NCI-H345 (cell line): Measurements from ENCODE around the gene PRODH.
A peak's percentile ranks its signal among the peaks of the same experiment; 100 is the strongest.
"Not testable (repeated sequence)": the region's sequence is repeated elsewhere in the genome, so short reads cannot be mapped to it uniquely, and the experiment has no call there.

Experiments used
- DNase-seq: peaks from one replicate; lab custom pipeline; 2025; lab: John Stamatoyannopoulos, UW

PRODH gene

DNA sequence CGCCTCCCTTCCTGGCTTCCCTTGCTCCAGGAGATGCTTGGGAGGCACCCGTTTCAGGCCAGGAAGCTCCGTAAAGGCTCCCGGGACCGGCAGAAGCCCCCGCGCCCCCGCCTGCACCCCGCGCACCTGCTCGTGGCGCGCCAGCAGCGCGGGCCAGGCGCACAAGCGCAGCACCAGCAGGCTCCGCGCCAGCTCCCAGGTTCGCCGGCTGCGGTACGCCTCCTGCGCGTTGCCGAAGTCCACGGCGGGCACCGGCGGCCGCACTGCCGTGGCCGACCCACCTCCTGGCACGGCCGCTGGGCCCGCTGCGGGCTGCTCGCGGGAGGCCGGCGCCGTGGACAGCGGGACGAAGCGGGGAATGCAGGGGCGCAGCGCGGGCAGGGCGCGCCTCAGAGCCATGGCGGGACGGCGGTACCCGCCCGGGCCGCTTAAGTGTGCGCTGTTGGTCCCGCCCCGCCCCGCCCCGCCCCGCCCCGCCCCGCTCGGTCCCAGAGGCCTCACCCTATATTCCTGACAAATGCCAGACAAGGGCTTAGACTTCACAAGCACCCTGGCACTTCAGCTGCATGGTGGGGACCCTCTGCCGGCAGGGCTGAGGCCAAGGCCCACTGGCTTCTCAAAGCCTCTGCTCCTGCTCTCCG lies at the start of gene PRODH:
Gene PRODH, minus strand, starts transcription at position 405 of the 641 bp plus-strand sequence. Its CDS starts 6 bp downstream, at position 399.
- no peak for DNase-seq

DNA sequence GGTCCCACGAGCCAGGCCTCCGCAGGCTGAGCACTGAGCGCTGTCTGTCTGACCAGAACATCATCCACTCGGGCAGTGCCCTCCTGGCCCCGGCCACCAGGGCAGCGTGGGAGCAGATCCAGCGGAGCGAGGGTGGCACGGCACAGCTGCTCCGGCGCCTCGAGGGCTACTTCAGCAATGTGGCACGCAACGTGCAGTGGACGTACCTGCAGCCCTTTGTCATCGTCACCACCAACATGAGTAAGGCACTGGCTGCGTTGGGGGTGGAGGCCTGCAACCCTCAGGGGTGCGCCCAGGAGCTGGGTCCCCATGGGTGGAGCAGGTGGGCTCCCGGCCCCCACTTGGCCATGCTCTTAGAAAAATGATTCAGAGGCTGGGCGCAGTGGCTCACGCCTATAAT lies 49.7 kb upstream of the PRODH start:
- DNase-seq, result no peak

DNA sequence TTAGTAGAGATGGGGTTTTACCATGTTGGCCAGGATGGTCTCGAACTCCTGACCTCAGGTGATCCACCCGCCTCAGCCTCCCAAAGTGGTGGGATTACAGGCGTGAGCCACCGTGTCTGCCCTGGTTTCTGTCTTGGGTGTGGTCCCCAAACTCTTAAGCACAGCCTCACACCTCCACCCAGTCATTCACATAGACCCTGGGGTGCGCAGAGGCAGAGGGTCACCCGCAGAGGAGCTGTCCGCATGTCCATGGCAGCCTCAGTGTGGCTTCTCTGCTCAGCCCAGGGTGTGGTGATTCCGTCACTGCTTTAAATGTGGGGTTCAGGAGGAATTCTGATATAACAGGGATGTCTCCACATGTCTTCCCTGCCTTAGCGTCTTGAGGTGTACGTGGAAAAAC lies 48.5 kb upstream of the PRODH start:
- no peak for DNase-seq

GRCh38 chr22:18983120-18983651 lies 47.1 kb upstream of the PRODH start:
- DNase-seq, result no peak

GRCh38 chr22:18980829-18981228 lies 44.7 kb upstream of the PRODH start:
- DNase-seq, result no peak

DNA sequence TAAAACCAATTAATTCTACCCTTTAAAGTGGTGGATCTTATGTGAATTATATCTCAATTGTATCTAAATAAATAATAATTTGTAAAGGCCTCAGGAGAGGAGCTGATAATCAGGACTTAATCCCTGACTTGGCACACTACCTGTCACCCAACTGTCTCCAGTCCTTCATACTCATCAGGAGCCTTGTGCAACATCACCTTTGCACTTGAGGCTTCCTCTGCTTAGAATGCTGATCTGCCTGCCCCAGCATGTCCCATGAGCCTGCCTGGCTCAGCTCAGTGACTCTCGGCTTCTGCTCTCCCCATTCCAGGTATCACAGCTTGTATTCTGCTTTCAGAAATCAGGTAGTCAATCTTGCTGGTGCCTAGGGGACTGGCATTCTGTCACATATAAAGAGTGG lies 43.9 kb upstream of the PRODH start:
- no peak for DNase-seq

- no peak for DNase-seq
Observed at GRCh38 chr22:18978506-18978905, 42.4 kb upstream of the PRODH start.

GRCh38 chr22:18977824-18978425 lies 41.8 kb upstream of the PRODH start:
- no peak for DNase-seq

GRCh38 chr22:18976197-18976751 lies 40.2 kb upstream of the PRODH start:
- DNase-seq, result no peak

DNA sequence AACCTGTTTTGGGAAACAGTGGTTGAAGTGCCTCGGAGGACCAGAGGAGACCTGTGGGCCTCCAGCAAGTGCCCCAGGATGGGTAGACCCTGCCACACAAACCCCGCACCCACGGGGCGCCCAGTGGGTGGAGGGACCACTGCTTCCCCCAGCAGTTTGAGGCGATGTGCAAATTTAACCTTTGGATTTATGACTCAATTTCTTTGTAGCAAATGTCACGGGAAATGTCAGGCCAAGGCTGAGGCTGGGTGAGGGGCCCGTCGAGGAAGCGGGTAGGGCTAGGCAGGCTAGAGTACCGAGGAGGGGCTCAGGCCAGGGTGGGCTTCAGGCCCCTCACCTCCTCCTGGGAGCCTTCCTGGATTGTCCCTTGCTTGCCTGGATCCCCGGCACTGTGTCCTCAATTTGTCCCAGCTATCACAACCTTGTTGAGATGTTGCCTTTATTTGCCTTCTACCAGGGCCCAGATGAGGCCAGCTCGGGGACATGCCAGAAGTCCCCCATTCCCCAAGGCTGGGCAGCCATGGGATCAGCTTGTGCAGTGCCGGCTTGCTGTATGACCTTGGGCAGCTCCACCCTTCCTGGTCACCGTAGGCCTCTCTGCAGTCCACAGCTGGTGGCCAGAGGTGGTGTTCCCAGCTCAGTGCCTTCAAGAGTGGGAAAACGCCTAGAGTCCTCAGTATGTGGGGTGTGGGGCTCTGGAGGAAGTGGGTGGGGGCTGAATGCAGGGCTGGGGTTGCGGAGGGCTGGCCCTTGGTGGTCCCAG lies 39.5 kb upstream of the PRODH start:
- DNase-seq, result no peak

- DNase-seq, result no peak
Observed at GRCh38 chr22:18974477-18975180, 38.5 kb upstream of the PRODH start.

DNA sequence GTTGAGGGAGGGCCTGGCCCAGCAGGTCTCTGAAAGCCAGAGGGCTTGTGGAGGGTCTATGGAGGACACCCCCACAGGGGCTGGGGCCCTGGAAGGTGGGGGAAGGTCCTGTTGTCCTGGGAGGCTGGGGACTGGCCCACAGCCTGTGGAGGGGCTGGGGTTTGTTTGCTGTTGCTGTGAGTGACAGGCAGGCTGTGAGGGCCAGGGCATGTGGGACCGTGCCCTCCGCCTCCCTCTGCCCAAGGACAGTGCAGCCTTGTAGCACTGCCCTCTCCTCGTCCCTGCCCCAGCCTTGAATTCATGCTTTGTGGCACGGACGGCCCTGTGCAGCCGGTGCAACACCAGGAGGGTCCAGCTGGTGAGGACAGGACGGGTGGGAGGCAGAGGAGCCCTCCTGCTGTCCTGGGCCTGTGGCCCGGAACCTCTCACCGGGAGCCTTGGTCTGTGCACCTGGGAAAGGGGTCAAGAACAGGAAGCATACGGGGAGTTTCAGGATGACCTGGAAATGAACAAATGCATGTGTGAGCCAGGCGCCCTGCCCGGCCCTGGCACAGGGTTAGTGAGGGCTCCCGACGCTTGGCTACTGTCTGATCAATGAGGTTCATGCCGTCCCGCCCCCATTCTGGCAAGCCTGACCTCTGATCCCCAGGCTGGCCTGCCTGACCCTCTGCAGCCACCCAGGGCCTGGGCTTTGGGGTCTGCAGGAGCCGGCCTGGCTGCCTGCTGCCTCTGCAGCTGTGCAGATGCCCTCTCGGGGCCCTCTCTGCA lies 37.4 kb upstream of the PRODH start:
- DNase-seq, result no peak

DNA sequence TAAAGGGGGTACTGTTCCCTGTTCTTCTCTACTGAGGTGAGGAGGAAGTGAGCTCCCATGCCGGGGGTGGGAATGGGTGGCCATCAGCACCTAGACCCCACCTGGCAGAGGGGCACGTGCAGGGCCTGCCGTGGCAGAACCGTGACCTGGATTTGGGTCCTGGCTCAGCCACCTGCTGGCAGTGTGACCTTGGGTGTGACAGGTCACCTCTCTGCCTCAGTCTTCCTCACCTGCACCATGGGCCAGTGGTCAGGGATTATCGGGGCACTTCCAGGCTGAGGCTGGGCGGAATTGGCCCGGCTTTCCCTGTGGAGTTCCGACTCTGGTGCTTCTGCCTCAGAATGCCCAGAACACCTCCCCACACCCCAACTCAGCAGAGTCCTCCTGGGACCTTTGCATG lies 36.5 kb upstream of the PRODH start:
- not testable (repeated sequence) for DNase-seq

GRCh38 chr22:18972029-18972428 lies 35.9 kb upstream of the PRODH start:
- DNase-seq, result not testable (repeated sequence)

- no peak for DNase-seq
Observed at GRCh38 chr22:18971321-18971751, 35.2 kb upstream of the PRODH start.

DNA sequence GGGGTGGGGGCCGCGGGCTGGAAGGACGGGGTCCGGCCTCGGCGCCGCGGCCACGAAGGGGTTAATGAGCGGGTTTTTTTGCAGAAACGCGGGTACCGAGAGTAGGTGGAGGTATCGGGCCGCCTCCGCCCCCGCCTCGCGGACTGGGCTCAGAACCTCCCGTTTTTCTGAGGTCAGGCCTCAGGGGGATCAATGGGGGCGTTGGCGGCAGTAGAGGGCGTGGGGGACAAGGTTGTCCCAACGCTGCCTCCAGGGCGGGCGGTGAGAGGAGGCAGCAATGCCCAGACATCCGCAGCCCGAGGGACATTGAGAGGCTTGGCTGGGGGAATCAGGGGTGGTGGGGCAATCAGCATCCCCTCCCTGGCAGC lies 34.8 kb upstream of the PRODH start:
- no peak for DNase-seq

GRCh38 chr22:18970176-18970947 lies 34.3 kb upstream of the PRODH start:
- peak; percentile 19 for DNase-seq

DNA sequence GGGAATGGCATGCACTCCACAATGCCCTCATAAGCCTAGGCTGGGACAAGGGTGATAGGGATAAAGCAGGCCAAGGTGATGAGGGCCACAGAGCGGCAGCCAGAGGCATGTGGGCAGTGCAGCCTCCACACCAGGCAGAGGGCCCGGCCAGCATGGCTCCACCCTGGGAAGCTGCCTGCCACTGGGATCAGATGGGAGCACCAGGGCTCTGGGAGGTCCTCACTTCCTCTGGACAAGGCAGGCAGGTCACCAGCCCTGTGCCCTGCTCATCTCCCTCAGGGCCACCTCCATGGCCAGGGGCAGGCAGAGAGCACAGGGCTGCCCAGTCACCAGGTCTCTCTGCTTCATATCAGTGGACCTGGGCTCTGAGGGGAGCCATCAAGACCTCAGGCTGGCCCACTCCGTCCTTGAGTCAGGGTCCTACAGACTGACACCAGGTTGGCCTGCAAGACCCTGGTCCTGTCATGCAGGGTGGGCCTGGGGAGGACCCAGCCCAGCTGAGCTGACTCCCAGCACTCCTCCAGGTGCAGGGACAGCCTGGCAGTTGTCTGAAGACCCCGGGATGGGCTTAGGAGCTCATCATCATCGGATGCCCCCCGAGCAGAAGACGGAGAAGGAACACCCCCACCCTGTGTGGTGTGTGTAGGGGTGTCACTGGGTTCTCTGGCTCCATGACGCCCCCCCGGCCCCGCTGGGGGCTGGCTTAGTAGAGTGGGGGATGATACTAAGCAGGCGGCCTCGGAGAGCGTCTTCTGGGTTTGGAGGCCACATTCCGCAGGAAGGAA lies 33.3 kb upstream of the PRODH start:
- not testable (repeated sequence) for DNase-seq

DNA sequence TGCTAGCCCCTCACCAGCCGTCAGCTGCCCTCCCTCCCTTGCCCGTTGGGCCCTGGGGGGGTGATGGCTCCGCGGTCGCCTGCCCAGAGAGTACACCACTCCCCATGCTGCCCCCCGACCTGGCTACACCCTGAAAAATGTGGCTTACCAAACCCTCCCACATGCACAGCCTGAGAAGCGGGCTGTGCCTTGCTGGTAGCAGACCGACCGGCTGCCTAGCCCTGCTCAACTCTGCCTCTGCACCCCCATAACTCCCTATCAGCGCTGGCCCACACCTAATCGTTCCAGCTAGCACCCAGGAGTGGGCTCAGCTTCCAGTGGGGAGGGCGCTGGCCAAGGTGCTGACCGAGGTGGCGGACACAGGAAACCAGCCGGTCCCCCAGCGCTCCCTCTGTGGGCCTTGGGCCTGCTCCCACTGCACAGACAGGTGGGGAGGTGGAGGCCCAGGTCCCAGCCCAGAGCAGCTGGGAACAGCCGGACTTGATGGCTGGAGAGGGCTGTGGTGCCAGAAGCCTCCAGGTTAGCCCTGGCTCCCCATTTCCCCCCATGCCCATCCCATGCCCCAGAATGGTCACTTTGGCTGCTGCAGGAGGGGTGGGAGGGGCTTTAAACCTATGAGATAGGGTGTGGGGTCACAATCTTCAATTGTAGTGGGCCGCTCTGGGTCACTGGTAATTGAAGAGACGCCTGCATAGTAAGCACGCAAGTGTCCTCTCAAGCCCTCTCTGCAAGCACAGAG lies 32.1 kb upstream of the PRODH start:
- DNase-seq, result no peak
